ENCODE results near the gene DDX39B. TPM values are rescaled to one million over a fixed set of nuclear protein-coding genes. Genes with fewer than 3 reads are reported as not detected.

DDX39B gene
- total RNA-seq, 6 experiments from 2014 or later: 85.2 to 145 (median 102) TPM

DNA sequence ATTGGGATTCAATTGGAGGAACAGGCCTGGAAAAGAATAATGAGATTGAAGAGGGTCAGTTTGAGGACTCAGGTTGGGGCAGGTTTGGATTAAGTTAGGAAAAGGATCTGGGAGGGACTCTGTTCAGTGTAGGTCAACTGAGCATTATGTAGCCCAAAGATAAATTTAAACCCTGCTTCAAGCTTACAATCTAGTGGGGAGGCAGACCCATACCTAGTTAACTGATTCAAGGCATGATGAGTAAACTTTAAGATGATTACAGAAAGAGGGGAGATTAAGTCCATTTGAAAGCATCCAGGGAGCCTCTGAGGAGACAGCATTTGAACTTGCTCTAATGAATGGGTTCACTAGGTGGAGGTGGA is 18.9 kb upstream of the DDX39B start:
- Histone ChIP-seq H3K9me3 (no peaks in the 10 kb centered on the region), H3K27me3 (no peaks in the 10 kb centered on the region), H3K36me3 (peaks cover 0 to 30% (median 5%) of the 10 kb centered on the region in 4 donors), H3K4me1 (no peaks in the 10 kb centered on the region), H3K4me3 (no peak overlapping the region), H3K27ac (peak overlapping the region; percentile 15 to 53 (median 37))
- DNase-seq (no peak), ATAC-seq (no peak)
- no peak for TF ChIP-seq POLR2A (IDR thresholded peaks at IDR 0.05)
- TF ChIP-seq, protein P1, sequence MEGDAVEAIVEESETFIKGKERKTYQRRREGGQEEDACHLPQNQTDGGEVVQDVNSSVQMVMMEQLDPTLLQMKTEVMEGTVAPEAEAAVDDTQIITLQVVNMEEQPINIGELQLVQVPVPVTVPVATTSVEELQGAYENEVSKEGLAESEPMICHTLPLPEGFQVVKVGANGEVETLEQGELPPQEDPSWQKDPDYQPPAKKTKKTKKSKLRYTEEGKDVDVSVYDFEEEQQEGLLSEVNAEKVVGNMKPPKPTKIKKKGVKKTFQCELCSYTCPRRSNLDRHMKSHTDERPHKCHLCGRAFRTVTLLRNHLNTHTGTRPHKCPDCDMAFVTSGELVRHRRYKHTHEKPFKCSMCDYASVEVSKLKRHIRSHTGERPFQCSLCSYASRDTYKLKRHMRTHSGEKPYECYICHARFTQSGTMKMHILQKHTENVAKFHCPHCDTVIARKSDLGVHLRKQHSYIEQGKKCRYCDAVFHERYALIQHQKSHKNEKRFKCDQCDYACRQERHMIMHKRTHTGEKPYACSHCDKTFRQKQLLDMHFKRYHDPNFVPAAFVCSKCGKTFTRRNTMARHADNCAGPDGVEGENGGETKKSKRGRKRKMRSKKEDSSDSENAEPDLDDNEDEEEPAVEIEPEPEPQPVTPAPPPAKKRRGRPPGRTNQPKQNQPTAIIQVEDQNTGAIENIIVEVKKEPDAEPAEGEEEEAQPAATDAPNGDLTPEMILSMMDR (IDR thresholded peaks at IDR 0.05): no peak
- intact Hi-C loops (cut with DNase I): no loop called here

DNA sequence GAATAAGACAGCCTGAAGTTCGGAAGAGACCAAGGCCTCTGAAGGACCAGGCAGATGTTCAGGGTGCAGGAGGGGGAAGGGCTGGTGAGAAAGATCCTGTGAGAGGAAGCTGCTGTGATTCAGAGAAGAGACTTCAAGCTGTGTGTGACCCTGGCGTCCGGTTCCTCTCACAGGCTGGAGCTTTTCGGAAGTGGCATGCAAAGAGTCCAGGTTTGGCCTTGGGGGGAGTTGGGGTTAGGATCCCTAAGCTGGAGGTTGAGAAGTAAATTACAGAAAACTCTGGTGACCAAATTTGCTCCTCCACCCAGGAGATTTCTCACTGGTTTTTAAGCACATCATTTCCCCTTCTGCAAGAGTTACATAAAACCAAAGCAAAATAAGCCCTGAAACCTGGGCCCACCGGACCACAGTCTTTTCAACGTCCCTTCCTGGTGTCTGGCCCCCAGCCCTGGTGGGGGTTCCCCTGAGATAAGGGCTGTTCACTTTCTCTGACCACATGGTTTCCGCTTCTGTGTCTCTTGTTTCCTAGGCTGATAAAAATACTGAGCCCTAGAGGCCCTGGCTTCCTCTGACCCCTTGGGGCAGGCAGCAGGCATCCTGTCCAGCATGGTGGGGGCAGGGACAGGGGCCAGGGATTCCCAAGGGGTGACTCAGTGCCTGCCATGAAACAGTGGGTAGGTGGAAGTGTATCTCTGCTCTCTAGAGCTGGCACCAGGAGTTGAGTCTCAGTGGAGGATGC is 18.3 kb upstream of the DDX39B start:
- Histone ChIP-seq H3K27me3 (no peaks in the 10 kb centered on the region), H3K27ac (peak overlapping the region; percentile 15 to 53 (median 49)), H3K36me3 (peaks cover 0 to 31% (median 5%) of the 10 kb centered on the region in 4 donors), H3K4me1 (no peaks in the 10 kb centered on the region), H3K9me3 (no peaks in the 10 kb centered on the region), H3K4me3 (no peak overlapping the region)
- DNase-seq (peak; percentile 75 to 78 (median 75)), ATAC-seq (peak; percentile 74 to 85 (median 78))
- TF ChIP-seq, protein P1 (IDR thresholded peaks at IDR 0.05): no peak
- TF ChIP-seq POLR2A (IDR thresholded peaks at IDR 0.05): no peak
- intact Hi-C loops (cut with DNase I): no loop called here
- 51% methylated on average over 7 of the region's 7 CpGs for WGBS (ENCODE audit: insufficient coverage, low coverage, low lambda C conversion rate, missing lambda C conversion rate)

DNA sequence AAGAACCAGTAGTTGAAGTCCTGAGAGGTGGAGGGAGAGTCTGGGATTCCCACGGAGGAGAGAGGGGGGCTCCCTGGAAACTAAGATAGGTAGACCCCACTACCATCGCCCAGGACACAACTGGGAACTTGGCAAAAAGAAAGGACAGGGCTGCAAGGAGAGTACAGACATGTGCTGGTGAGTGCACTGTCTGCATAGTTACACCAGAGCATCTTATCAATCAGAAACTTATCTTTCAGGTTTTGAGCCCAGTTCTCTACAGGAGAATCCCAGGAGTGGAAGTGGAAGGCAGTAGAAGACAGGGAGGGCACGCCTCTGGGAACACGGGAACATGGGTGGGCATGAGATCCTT is 17.8 kb upstream of the DDX39B start:
- Histone ChIP-seq H3K9me3 (no peaks in the 10 kb centered on the region), H3K4me3 (no peak overlapping the region), H3K27ac (peak overlapping the region; percentile 5 to 53 (median 49)), H3K36me3 (peaks cover 0 to 31% (median 5%) of the 10 kb centered on the region in 4 donors), H3K4me1 (no peaks in the 10 kb centered on the region), H3K27me3 (no peaks in the 10 kb centered on the region)
- WGBS (ENCODE audit: insufficient coverage, low coverage, low lambda C conversion rate, missing lambda C conversion rate): 39% methylated on average over 4 of the region's 4 CpGs
- intact Hi-C loops (cut with DNase I): no loop called here
- ATAC-seq (peak in 1 of 4 donors; percentile 6), DNase-seq (no peak)
- TF ChIP-seq, protein P1 (IDR thresholded peaks at IDR 0.05): no peak
- TF ChIP-seq POLR2A (IDR thresholded peaks at IDR 0.05): no peak

DNA sequence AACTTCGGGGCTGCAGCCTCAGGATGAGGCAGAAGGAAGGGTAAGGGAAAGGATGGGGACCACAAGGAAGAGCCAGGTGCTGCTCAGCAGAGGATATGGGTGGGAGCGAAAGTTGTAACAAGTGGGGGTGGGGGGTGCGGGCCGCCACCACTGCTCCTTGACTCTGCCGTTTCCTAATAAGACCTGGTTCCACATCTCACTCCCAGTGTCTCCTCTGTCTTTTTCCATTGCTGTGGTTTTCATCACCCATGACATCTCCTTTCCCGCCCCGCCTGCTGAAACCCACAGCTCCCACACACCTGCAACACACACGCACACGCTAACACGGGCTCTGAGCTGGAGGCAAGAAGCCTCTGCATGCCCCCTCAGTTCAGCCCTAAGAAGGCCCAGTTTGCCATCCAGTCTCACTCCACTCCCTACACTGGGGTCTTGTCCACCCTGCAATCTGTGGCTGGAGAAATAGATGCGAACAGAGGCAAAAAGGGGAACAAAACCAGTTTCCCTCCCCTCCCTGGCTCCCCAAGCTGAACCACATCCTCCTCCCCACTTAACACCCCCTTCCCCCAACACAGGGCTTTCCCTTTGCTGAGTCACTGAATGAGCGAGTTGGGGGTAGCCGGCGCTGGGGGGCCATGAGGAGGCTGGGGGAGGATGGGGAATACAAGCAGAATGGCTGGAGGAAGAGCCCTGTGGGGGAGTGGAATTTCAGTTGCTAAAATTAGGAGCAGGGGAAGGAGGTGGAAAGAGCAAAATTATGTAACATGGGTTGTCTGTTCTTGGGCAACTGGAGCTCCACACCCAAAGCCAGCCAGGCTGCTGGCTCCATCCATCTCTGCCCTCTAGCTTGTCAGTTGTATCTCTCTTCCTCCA is 17.1 kb upstream of the DDX39B start:
- Histone ChIP-seq H3K4me3 (no peak overlapping the region), H3K27ac (peak overlapping the region; percentile 5 to 53 (median 49)), H3K9me3 (no peaks in the 10 kb centered on the region), H3K27me3 (no peaks in the 10 kb centered on the region), H3K4me1 (no peaks in the 10 kb centered on the region), H3K36me3 (peaks cover 0 to 36% (median 5%) of the 10 kb centered on the region in 4 donors)
- intact Hi-C loops (cut with DNase I): no loop called here
- DNase-seq: peak in 2 of 3 donors; percentile 43 to 64
- WGBS (ENCODE audit: insufficient coverage, low coverage, low lambda C conversion rate, missing lambda C conversion rate): 59% methylated on average over 12 of the region's 14 CpGs
- TF ChIP-seq POLR2A (IDR thresholded peaks at IDR 0.05): no peak
- TF ChIP-seq, protein P1 (IDR thresholded peaks at IDR 0.05): no peak
- peak; percentile 18 to 47 (median 37) for ATAC-seq
